Measurements from ENCODE around the gene HAL.
"Not testable (repeated sequence)": the region's sequence is repeated elsewhere in the genome, so short reads cannot be mapped to it uniquely, and the experiment has no call there.

Gene HAL

DNA sequence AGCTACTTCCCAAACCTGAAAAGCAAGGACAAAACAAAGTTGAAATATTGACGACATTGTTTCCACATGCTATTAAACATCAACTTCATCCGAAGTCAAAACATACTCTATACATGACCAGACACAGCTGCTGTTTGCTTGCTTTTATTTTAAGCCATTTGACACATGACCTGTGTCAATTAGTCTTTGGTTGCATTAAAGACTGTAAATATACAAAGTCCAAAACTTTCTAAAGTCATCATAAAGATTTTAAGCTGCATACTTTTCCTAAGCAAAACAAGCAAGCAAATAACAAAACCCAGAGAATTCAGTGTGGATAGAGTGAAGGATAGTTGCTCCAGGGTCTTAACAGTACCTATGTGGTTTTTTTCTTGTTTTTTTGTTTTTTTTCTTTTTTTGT, 21.8 kb downstream of the HAL start:
- DNase-seq, result no peak

DNA sequence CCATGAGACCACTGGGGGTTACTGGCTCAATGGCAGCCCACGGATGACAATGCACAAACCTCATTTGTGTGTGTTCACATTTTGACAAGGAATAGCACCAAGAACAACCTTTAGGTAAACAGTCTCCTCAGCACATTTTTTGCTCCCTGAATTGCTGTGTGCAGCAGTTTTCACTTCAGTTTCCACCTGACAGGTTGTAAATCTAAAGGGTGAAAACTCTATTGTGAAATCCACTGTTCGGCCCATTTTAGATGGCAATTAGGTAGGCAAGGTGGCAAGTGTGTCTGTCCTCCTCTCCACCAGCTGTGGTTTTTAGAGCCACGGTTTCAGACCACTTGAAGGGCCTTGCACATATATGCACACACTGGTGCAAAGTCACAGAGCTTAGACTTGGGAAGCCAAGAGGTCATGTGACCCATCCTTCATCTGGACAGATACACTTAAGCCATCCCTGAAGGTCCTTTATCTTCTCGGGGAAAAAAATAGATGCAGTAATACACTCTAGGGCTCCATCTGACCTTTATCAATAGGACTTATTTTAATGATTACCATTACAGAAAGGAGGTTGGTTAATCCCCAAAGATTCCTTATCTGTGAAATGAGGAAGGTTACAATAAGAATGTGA, 23.2 kb downstream of the HAL start:
- DNase-seq, result no peak

DNA sequence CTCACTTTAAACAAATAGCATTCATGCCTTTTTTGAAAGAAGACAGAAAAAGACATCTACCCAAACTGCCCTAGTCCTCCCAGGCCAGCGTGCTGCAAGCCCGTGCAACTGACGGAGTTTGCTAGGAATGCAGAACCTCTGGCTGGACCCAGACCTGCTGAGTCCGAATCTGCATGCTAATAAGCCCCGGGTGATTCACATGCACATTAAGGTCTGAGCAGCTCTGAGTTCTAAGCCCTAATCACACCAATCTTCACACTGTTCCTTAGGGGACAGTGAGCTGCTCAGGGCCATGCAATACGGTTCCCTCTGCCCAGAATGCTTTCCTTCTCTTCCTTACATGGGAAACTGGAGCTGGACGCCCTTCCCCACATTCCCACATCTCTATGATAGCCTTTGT, 25.2 kb downstream of the HAL start:
- DNase-seq, result no peak

DNA sequence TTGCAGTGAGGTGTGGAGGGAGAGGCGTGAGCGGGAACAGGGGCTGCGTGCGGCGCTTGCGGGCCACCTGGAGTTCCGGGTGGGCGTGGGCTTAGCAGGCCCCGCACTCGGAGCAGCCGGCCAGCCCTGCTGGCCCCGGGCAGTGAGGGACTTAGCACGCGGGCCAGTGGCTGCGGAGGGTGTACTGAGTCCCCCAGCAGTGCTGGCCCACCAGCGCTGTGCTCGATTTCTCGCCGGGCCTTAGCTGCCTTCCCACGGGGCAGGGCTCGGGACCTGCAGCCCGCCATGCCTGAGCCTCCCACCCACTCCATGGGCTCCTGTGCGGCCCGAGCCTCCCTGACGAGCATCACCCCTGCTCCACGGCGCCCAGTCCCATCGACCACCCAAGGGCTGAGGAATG, 27.0 kb downstream of the HAL start:
- DNase-seq, result not testable (repeated sequence)

DNA sequence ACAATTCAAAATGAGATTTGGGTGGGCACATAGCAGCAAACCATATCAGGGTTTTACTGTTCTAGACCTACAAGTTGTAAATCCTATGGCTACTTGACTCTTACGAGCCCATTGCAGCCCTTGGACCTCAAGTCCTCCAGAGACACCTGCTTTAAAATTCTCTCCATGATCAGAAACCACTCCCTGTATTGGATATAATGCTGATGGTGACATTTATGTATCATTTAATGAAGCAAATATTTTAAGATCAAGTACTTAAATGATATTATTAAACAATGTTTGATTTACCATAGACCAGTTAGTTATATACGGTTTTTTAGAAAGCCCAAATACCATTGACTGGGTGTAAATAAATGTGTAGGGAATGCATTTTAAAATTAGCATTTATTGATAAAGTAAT, 28.8 kb downstream of the HAL start:
- no peak for DNase-seq

DNA sequence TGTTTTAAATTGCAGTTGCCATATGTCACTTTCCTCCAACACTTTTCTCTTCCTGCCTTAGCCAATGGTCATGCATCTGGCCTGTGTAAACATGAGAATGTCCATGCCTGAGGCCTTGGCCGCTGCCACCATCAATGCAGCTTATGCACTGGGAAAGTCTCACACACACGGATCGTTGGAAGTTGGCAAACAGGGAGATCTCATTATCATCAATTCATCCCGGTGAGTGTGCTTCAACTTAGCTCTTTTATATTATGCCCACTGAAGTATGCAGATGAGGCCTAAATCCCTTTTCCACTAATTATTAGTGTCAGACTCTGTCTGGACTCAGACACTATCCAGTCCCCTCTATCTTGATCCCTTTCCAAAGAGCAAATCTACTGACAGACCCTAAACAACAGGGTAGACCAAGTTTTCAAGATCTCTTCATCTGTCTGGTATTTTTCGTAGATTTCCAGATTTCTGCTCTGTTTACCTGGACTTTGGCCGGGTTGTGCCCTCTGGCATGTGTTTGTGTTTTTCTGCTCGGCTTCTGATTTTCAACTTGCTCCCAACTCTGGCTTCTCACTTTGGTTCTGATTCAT, 29.8 kb downstream of the HAL start:
- no peak for DNase-seq

DNA sequence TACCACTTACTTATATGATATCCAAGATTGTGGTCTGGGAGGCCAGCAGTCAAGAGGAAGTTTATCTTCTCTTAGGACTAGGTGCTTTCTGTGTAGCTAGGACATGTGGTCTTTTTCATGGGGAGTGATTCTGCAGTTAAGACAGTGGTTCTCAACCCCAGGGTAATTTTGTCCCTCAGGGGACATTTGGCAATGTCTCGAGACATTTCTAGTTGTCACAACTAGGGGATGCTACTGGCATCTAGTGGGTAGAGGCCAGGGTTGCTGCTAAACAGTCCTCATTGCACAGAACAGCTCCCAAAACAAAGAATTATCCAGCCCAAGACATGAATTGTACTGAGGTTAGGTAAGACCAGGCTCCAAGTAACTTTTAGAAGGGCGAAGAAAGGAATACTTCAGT, 33.0 kb downstream of the HAL start:
- DNase-seq, result no peak

DNA sequence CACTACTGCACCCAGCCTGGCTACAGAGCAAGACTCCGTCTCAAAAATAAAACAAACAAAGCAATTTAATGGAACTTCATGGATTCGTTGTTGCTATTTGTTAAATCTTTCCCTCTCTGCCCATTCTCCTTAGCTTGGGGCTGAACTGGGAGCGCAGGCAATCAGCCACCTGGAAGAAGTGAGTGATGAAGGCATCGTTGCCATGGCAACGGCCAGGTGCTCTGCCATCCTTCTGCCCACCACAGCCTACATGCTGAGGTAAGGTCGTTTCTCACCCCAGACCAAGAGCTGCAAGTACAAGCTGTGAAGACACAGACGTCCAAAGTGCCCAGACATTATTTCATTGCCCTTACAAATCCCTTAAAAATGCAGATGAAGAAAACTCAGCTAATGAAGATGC, 33.9 kb downstream of the HAL start:
- DNase-seq, result no peak

DNA sequence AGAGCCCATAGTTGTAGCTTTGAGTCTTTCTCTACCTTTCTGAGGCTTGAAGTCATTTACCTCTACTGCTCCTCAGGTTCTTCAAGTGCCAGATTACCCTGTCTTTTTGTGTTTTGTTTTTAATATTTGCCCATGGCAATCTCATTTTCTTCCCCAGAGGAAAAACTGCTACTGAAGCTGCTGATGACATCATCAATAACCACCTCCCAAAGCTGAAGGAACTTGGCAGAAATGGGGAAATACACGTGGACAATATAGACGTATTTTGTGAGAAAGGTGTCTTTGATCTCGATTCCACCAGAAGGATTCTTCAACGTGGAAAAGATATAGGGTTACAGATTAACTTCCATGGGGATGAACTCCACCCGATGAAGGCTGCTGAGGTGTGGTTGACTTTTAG, 35.9 kb downstream of the HAL start:
- no peak for DNase-seq

DNA sequence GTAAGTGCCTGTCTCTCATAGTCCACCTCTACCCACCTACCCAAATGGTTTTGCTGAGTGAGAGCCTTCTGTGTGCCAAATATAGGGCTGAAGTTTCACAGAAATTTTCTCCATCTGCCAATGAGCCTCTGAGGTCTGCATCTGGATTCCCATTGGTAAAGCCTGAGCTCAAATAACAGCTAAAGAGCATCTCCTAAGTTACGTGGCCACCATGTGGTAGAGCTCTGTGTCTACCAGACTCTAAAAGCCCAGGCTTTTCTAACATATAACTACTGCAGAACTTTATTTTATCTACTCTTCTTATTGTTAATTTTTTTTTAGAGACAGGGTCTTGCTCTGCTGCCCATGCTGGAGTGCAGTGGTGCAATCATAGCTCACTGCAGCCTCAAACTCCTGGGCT, 37.0 kb downstream of the HAL start:
- no peak for DNase-seq

DNA sequence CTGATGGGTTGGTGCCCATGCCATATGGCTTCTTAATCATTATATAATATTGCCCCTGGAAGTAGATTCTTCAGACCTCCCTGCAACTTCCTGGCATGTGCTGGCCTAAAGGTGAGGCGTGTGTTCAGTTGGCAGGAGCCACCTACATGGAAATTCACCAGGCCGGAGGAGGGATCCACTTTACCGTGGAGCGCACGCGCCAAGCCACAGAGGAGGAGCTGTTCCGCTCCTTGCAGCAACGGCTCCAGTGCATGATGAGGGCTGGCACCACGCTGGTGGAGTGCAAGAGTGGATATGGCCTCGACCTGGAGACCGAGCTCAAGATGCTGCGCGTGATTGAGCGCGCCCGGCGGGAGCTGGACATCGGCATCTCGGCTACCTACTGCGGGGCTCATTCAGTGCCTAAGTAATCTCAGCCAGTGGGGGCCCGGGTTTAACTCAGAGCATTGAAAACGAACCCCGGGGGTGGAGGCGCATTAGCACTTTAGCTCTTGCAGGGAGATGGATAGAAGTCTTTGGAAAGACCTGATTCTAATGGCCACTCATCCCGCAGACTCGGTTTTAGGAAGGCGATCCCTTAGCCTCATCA, 39.5 kb downstream of the HAL start:
- DNase-seq, result no peak

DNA sequence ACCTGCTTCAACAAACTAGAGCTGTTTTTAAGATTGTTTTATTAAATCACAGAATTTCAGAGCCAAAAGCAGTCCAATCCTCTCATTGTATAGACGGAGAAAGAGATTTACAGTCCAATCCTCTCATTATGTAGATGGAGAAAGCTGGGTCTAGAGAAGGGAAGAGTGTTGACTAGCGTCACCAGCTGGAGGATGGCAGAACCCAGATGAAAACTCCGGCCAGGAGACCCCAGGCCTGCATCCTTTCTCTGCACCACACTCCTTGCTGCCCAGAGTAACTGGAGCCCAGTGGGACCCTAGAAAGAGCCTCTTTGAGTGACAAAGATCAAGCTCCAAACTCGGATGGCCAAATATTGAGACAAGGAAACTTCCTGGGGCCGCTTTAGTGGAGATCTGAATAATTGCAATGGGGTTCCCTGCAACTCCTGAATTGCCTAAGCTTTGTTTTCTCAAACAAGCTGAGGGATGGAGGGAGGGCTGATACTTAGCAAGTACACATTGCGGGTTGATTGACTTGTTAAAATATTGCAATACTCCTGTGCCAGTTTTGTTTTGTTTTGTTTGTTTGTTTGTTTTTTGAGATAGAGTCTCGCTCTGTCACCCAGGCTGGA, 40.5 kb downstream of the HAL start:
- DNase-seq, result no peak

DNA sequence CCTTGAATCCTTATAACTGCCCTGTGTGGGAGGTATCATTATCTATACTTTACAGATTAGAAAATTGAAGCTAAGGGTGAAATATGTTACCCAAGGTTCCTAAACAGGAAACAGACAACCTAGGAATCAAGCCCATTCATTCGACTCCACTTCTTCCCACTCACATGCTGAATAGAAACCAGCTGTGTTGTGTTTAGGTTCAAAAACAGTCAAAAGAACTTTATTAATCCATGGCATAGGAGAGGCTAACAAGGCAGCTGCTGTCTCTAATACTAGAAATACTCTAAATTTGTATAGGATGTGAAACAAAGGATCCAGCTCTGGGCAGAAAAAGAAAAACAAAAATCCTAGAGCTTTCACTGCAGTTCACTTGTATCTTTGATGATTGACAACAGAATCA, 43.1 kb downstream of the HAL start:
- no peak for DNase-seq

DNA sequence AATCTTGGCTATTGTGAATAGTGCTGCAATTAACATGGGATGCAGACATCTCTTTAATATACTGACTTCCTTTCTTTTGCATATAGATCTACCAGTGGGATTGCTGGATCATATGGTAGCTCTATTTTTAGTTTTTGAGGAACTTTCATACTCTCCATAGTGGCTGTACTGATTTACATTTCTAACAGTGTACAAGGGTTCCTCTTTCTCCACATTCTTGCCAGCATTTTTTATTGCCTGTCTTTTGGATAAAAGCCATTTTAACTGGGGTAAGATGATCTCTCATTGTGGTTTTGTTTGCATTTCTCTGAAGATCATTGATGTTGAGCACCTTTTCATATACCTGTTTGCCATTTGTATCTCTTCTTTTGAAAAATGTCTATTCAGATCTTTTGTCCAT, 44.6 kb downstream of the HAL start:
- DNase-seq, result no peak

DNA sequence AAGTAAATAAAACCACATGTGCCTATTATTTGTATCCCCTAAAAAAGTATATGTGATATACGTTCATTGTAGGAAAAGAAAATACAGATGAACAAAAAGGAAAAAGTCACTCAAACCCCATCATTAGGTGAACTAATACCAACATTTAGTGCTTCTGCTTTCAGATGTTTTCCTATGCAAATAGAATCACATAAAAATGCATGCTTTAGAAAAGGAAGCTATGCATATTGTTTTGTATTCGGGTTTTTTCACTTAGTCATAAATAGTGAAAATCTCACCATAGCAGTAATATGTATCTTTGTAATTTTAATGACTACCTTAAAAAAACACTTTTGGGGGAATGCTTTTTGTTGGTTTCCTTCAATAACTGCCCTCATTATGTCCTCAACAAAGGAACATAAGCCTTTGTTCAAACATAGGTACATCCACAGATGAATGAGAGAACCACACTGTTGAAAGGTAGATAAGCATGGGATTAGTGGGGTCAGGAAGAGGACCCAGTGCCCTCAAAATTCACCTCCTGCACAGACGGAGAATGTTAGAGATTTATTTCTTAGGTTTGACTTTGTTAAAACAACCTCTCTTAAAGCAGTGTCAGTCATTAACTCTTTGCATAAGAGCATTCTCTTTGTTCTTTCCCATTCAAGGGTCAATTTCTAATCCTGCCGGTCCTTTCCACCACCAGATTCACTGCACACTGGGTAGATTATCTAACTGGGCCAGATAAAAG, 46.5 kb downstream of the HAL start:
- no peak for DNase-seq

DNA sequence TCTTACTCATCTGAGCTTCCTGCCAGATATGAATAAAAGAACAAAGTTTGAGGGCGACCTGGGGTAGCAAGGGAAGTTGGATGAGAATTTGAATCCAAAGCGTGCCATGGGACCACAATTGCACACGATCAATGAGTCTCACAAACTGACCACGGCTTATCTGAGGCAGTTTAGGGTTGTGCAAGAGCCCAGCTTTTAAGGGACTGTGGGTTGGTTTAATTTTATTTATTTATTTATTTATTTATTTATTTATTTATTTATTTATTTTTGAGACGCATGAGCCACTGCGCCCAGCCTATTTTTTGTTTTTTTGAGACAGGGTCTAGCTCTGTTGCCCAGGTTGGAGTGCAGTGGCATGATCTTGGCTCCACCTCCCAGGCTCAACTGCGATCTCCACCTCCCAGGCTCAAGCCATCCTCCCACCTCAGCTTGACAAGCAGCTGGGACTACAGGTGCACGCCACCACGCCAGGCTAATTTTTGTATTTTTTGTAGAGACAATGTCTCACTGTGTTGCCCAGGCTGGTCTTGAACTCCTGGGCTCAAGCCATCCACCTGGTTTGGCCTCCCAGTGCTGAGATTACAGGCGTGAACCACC, 51.9 kb downstream of the HAL start:
- DNase-seq, result no peak

DNA sequence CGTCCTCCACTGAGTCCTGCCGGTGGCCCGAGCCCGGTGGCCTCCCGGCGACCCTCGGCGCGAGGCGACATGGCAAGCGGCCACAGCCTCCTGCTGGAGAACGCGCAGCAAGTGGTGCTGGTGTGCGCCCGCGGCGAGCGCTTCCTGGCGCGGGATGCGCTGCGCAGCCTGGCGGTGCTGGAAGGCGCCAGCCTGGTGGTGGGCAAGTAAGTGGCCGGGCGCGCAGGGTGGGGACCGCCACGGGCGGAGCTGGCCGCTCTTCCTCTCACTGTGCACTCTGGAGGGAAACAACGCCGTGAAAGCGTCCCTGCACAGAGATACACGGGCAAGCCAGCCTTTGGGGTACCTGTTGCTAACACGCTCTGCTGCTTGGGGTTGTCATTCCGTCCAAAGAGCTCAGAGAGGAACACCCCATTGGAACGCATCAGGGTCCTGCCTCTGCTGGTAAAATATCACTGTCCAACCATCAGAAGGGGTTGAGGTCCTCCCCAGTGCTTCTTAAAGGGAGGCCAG, 52.8 kb downstream of the HAL start, which contains the start of gene AMDHD1:
AMDHD1 (plus strand) TSS at position 2 of the 513 bp plus-strand sequence; CDS start at position 70, 68 bp downstream.
- peak; percentile 10 to 38 (median 20) for DNase-seq

DNA sequence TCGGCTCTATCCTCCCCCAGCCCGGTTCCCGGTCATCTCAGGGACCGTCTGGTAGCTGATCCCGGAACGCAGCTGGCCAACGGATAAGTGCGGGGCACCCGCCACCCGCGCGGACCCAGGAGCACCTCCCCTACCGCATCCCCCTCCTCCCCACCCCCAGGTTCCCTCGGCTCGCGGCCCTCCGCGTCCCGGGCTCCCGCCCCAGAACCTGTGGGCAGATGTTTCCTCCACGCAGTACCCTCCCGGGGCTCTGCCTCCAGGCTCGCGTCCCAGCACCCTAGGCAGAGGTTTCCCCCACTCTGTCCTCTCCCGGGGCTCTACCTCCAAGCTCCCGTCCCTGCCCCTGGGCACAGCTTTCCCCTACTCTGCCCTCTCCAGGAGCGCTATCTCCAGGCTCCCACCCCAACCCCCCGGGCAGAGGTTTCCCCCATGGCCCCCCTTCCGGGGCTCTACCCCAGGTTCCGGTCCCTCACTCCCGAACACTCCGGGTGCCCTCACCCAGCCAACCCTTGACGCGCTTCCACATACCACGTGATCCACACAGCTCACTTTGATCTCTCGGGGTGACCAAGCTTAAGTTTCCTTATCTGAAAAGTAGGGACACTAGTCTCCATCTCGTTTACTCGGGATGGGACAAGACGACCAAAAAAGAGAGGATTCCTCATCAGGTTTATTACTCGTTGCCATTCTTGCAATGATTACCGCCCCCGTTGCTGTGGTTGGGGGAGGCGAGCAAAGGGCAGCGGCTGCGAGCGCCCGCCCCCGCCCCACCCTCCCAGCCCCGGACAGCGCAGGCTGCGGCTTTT, 53.4 kb downstream of the HAL start, which contains the start of gene CCDC38:
CCDC38 (minus strand) TSS at position 91 of the 806 bp plus-strand sequence. CDS start 6,105 bp downstream, outside the sequence.
- DNase-seq, result peak; percentile 56 to 66 (median 63)

DNA sequence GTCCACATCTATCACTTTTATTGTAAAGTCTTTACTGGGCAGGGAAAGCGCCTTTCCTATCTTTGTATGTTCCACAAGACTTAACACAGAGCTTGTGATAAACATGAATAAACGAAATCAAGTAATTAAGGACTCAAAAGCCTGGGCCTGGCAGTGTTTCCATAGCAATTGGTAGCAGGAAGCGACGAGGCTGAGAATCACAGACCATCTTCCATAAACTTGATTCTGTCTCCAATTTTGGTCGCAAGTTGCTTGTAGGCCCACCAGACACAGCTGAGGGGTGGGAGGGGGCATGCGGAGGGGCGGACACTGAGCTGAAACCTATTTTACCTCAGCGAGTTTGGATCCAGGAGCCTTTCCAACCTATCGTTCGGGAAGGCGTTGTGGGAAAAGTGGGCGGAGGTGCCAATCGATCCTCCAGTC, 54.0 kb downstream of the HAL start:
- no peak for DNase-seq

DNA sequence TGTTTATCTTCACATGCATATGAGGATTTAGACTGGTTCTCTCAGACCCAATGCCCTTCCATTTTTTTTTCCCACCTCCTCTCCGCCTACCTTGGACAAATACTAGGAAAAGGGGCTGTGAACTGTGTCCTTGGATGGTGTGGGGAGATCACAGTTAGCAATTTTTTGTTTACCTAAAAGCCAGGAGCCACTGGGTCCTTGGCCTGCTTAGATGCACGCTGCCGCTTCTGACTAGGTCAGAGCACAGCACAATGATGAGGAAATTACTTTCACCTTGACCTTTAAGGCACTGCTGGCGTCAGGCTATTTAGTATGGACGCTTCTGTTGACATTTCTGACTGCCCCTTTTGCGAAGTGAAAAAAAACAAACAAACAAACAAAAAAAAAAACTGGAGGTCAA, 55.6 kb downstream of the HAL start:
- DNase-seq, result no peak

Measured in activated CD4-positive, CD25-positive, alpha-beta regulatory T cell (primary cell).